Naive thymus-derived CD8-positive, alpha-beta T cell (primary cell): ENCODE measurements around the gene PGPEP1. TPM values are rescaled to one million over a fixed set of nuclear protein-coding genes. Genes with fewer than 3 reads are reported as not detected.
"Not testable (repeated sequence)": the region's sequence is repeated elsewhere in the genome, so short reads cannot be mapped to it uniquely, and the experiment has no call there.

ENCODE experiments used
- ATAC-seq, 2 donors: fragments of 150-1000 bp; cut with Tn5 transposase in 1 of 2; sonication (Bioruptor Pico), chemical (Tn5 transposase) in 1 of 2; 1 replicate in 1 of 2; 2 replicates in 1 of 2; pipeline ENCODE4 v1.10.0; 2021; ENCODE audit warnings: mild to moderate bottlenecking in 2 of 2, moderate library complexity in 2 of 2
- POLR2A ChIA-PET: fragments of 350-600 bp; sonication (Branson Sonifier 250); formaldehyde crosslinking; loops from one replicate; lab custom pipeline; 2021; ENCODE audit warnings: antibody characterized with exemption; lab: Charles Lee
- DNase-seq, 10 donors: peaks; one replicate each; pipeline versions ENCODE4 v3.0.0 to v3.0.0-alpha.2; 2020 to 2022
- H3K27ac Mint-ChIP-seq, 10 donors: one replicate each; pipeline ENCODE4 v1.8.0; 2020 to 2022; ENCODE audit warnings: mild to moderate bottlenecking in 10 of 10, mixed read lengths in 10 of 10, moderate library complexity in 4 of 10, inconsistent platforms in 1 of 10
- H3K27me3 Mint-ChIP-seq, 5 donors: one replicate each; pipeline ENCODE4 v1.8.0; 2021 to 2022; ENCODE audit warnings: mixed read lengths in 5 of 5
- H3K36me3 Mint-ChIP-seq, 3 donors: one replicate each; pipeline ENCODE4 v1.8.0; 2020 to 2022; ENCODE audit warnings: mixed read lengths in 3 of 3, mild to moderate bottlenecking in 2 of 3, inconsistent platforms in 1 of 3
- H3K4me1 Mint-ChIP-seq, 4 donors: one replicate each; pipeline ENCODE4 v1.8.0; 2021 to 2022; ENCODE audit warnings: mixed read lengths in 4 of 4
- H3K4me3 Mint-ChIP-seq, 10 donors: one replicate each; pipeline ENCODE4 v1.8.0; 2020 to 2022; ENCODE audit warnings: mild to moderate bottlenecking in 10 of 10, mixed read lengths in 10 of 10, moderate library complexity in 6 of 10, inconsistent platforms in 1 of 10
- H3K9me3 Mint-ChIP-seq, 9 donors: one replicate each; pipeline ENCODE4 v1.8.0; 2020 to 2022; ENCODE audit warnings: mixed read lengths in 9 of 9, mild to moderate bottlenecking in 3 of 9, inconsistent platforms in 1 of 9, moderate library complexity in 1 of 9
- polyA plus RNA-seq, 3 donors: library from polyadenylated mRNA; unstranded; fragments of 300-500 nt; fragmentation: Illumina TruSeq; gene quantifications; one replicate each; pipeline ENCODE4 v1.2.3, GENCODE V29; 2021
- total RNA-seq, 8 experiments: library from RNA in 2 of 8; stranded (reverse) in 2 of 8; gene quantifications; one replicate each; pipeline ENCODE4 v1.2.3 and lab custom pipeline; 2021 to 2026

PGPEP1 gene
- total and polyA plus RNA-seq, 5 experiments from 2014 or later, result 9.3 to 61.0 (median 11.9) TPM

- peaks cover 8 to 24% (median 20%) of the 10 kb centered on the region in 4 donors for H3K4me1 Mint-ChIP-seq
- H3K27me3 Mint-ChIP-seq, result peaks cover 0 to 2% (median 0%) of the 10 kb centered on the region in 5 donors
- DNase-seq, result no peak
- H3K36me3 Mint-ChIP-seq, result peaks cover 0 to 10% (median 0%) of the 10 kb centered on the region in 3 donors
- H3K4me3 Mint-ChIP-seq, result peak overlapping the region in 8 of 10 donors; percentile 2 to 79 (median 40)
- H3K27ac Mint-ChIP-seq, result peak overlapping the region in 3 of 10 donors; percentile 32 to 69 (median 50)
- POLR2A ChIA-PET, result interaction anchor here (0.6 to 8.0 kb wide), 3 partner anchors 8 to 118 kb away, joined by 3 to 60 read pairs (median 3); partner anchors contain the start of gene JUND
- no peaks in the 10 kb centered on the region for H3K9me3 Mint-ChIP-seq
- ATAC-seq, result no peak
Measured at GRCh38 chr19:18338541-18338940, 1.9 kb upstream of the PGPEP1 start.

DNA sequence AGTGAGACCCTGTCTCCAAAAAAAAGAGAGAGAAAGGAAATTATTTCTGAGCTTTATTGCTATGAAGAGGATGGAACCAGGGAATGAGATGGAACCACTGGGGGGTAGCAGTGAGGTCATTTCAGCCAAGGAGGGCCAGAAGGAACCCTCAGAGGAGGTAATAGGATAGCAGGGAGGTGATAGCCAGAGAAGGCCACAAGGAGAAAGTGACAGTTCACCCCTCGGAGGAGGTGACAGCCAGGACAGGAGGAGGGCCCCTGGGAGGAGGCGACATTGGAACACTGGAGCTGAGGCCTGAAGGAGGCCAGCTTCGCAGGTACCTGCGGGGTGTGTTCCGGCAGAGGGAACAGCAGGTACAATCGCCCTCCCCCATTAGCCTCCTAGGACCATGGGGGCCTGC, 675 bp upstream of the PGPEP1 start:
- peak in 1 of 2 donors; percentile 2 for ATAC-seq
- POLR2A ChIA-PET, result interaction anchor here (1.1 to 8.0 kb wide), 4 partner anchors 11 to 71 kb away, joined by 3 to 60 read pairs (median 5); partner anchors contain the start of genes JUND and LSM4
- H3K27me3 Mint-ChIP-seq, result peaks cover 0 to 1% (median 0%) of the 10 kb centered on the region in 5 donors
- H3K4me1 Mint-ChIP-seq, result peaks cover 10 to 24% (median 20%) of the 10 kb centered on the region in 4 donors
- H3K9me3 Mint-ChIP-seq, result no peaks in the 10 kb centered on the region
- peak overlapping the region in 9 of 10 donors; percentile 72 to 95 (median 88) for H3K27ac Mint-ChIP-seq
- no peak for DNase-seq
- peaks cover 0 to 22% (median 0%) of the 10 kb centered on the region in 3 donors for H3K36me3 Mint-ChIP-seq
- H3K4me3 Mint-ChIP-seq, result peak overlapping the region; percentile 84 to 93 (median 90)

DNA sequence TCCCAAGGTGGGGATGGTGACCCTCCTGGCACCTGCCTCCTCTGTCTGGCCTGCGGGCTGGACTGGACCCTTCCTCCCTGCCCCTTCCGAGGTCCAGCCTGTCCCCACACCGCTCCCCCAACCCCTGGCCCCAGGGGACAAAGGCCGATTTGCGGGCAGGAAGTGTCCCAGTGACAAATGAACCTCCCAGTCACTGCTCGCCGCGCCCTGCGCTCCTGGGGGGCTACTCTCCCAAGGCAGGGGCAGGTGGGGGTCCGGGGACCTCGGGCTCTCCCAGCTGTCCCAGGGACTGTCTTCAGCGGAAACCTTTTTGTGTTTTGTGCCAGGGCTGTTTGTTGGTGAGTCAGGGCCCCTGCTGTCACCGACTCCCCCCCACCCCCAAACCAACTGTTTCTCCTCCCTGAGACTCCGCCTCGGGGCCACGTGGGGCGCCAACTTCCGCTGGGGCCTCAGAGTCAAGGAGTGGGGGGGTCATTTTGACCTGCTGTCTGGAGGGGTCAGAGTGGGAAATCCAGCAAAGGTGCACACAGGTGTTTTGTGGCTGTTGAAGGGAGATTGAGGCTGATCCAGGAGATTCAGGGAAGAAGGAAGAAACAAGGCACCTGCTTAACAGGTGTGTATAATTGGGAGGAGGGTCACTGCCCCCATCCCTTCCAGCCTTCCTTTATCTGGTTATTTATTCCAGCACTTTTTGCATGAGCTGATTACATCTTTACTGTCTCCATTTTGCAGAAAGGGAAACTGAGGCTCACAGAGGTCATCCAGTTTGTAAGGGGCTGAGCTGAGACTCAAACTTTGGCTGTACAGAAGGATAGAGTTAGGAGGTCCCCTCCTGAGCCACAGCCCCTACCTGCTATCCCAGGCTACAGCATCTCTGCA, 831 bp downstream of the PGPEP1 start:
- Mint-ChIP-seq H3K27me3 (peaks cover 0 to 1% (median 0%) of the 10 kb centered on the region in 5 donors), H3K4me3 (peak overlapping the region; percentile 84 to 93 (median 90)), H3K4me1 (peaks cover 10 to 29% (median 23%) of the 10 kb centered on the region in 4 donors), H3K27ac (peak overlapping the region; percentile 28 to 97 (median 94)), H3K36me3 (peaks cover 0 to 34% (median 0%) of the 10 kb centered on the region in 3 donors), H3K9me3 (no peaks in the 10 kb centered on the region)
- POLR2A ChIA-PET, result interaction anchor here (0.6 to 8.0 kb wide), 5 partner anchors 12 to 1877 kb away, joined by 3 to 60 read pairs (median 4); partner anchors contain the start of gene JUND
- peak; percentile 37 to 85 (median 55) for DNase-seq
- ATAC-seq, result peak; percentile 79 to 88

DNA sequence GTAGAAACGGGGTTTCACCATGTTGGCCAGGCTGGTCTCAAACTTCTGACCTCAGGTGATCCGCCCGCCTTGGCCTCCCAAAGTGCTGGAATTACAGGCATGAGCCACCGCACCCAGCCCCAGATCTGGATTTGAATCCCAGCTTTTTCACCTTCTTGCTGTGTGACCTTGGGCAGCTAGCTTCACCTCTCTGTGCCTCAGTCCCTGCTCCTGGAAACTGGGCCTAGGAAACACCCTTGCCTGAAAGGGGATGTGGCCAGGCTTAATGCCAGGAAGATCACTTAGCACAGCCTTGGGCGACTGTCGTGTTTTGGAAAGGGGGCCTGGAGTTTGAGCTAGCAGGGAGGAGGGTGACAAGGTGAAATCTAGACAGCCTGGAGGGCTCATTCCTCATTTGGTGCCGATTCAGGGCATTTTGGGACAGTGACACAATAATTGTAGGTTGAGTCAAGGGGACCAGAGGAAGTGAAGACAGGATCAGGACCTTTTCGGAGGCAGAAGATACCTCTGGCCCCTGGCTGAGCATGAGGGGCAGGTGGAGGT, 1.8 kb downstream of the PGPEP1 start:
- no peak for DNase-seq
- POLR2A ChIA-PET, result interaction anchor here (0.8 to 8.0 kb wide), 4 partner anchors 13 to 65 kb away, joined by 3 to 60 read pairs (median 4); partner anchors contain the start of genes JUND and LSM4
- Mint-ChIP-seq H3K27me3 (peaks cover 0 to 1% (median 0%) of the 10 kb centered on the region in 5 donors), H3K9me3 (no peaks in the 10 kb centered on the region), H3K36me3 (peaks cover 0 to 41% (median 0%) of the 10 kb centered on the region in 3 donors), H3K4me3 (peak overlapping the region; percentile 84 to 93 (median 90)), H3K4me1 (peaks cover 12 to 33% (median 28%) of the 10 kb centered on the region in 4 donors), H3K27ac (peak overlapping the region in 7 of 10 donors; percentile 73 to 95 (median 93))
- ATAC-seq, result no peak

- H3K4me3 Mint-ChIP-seq, result no peak overlapping the region
- POLR2A ChIA-PET, result interaction anchor here (8.0 kb wide), 1 partner anchor 64 kb away, joined by 60 read pairs; the partner anchor contains the start of gene JUND
- H3K27ac Mint-ChIP-seq, result peak overlapping the region in 2 of 10 donors; percentile 38 to 63
- H3K4me1 Mint-ChIP-seq, result peaks cover 17 to 35% (median 27%) of the 10 kb centered on the region in 4 donors
- DNase-seq, result no peak
- H3K36me3 Mint-ChIP-seq, result peaks cover 0 to 60% (median 2%) of the 10 kb centered on the region in 3 donors
- ATAC-seq, result no peak
- H3K27me3 Mint-ChIP-seq, result no peaks in the 10 kb centered on the region
- H3K9me3 Mint-ChIP-seq, result no peaks in the 10 kb centered on the region
Measured at GRCh38 chr19:18344582-18344950, 4.2 kb downstream of the PGPEP1 start.

- DNase-seq (no peak), ATAC-seq (no peak)
- POLR2A ChIA-PET, result interaction anchor here (8.0 kb wide), 1 partner anchor 65 kb away, joined by 60 read pairs; the partner anchor contains the start of gene JUND
- Mint-ChIP-seq H3K4me3 (no peak overlapping the region), H3K36me3 (peaks cover 1 to 67% (median 6%) of the 10 kb centered on the region in 3 donors), H3K27ac (peak overlapping the region in 3 of 10 donors; percentile 21 to 28 (median 27)), H3K4me1 (peaks cover 15 to 31% (median 21%) of the 10 kb centered on the region in 4 donors), H3K27me3 (no peaks in the 10 kb centered on the region), H3K9me3 (no peaks in the 10 kb centered on the region)
Measured at GRCh38 chr19:18345296-18345695, 4.9 kb downstream of the PGPEP1 start.

DNA sequence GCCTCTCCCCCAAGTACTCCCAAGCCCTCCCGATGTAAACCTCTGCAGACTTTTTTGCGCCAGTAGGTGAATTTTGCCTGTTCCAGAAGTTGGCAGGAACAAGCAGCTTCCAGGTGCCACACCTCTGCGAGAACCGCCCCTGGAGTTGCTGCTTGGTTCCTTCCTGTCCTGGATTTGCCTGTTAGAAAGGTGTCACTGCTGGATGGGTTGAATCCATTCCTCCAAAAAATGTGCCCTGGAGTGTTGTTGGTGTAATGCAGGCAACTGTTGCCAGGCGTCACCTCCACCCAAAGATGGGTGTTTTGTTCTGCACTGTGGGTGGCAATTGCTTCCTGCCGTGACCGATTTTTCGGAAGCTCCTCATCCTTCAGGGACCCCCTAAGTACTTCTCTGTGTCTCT, 5.7 kb downstream of the PGPEP1 start:
- H3K4me3 Mint-ChIP-seq, result peak overlapping the region in 1 of 10 donors; percentile 0
- H3K36me3 Mint-ChIP-seq, result peaks cover 3 to 71% (median 8%) of the 10 kb centered on the region in 3 donors
- H3K27me3 Mint-ChIP-seq, result no peaks in the 10 kb centered on the region
- POLR2A ChIA-PET, result no interaction called here
- peaks cover 15 to 31% (median 20%) of the 10 kb centered on the region in 4 donors for H3K4me1 Mint-ChIP-seq
- no peak for DNase-seq
- ATAC-seq, result no peak
- no peaks in the 10 kb centered on the region for H3K9me3 Mint-ChIP-seq
- peak overlapping the region in 7 of 10 donors; percentile 0 to 89 (median 45) for H3K27ac Mint-ChIP-seq

DNA sequence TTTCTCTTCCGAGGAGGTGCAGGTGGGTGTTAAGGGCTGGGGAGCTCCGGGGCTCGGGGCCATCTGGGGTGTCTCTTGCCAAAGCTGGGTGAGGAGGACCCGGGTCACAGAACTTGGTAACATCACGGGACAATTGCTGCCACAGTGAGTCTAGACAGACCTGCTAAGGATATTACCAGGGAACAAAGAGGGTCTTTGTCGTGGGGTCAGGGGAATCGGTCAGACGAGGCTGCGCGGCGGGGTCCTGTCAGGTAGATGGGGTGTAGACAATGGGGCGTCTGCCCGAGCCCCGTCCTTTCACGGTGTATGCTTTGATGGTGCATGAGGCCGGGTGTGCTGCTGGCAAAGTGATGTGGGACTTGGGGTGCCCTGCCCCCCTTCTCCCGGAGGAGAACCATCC, 7.8 kb downstream of the PGPEP1 start:
- Mint-ChIP-seq H3K27me3 (no peaks in the 10 kb centered on the region), H3K9me3 (no peaks in the 10 kb centered on the region), H3K36me3 (peaks cover 3 to 74% (median 8%) of the 10 kb centered on the region in 3 donors), H3K27ac (no peak overlapping the region), H3K4me1 (peaks cover 5 to 17% (median 13%) of the 10 kb centered on the region in 4 donors), H3K4me3 (no peak overlapping the region)
- DNase-seq, result no peak
- POLR2A ChIA-PET, result no interaction called here
- no peak for ATAC-seq

GRCh38 chr19:18348818-18349339, 8.5 kb downstream of the PGPEP1 start:
- ATAC-seq, DNase-seq, H3K27me3 Mint-ChIP-seq, H3K9me3 Mint-ChIP-seq, H3K4me3 Mint-ChIP-seq, POLR2A ChIA-PET: not testable (repeated sequence)
- Mint-ChIP-seq H3K27ac (peak overlapping the region in 1 of 10 donors; percentile 15), H3K36me3 (peaks cover 3 to 74% (median 14%) of the 10 kb centered on the region in 3 donors), H3K4me1 (peaks cover 5 to 17% (median 13%) of the 10 kb centered on the region in 4 donors)

- peaks cover 5 to 17% (median 13%) of the 10 kb centered on the region in 4 donors for H3K4me1 Mint-ChIP-seq
- no peak for ATAC-seq
- POLR2A ChIA-PET, result no interaction called here
Measured at GRCh38 chr19:18349524-18350128, 9.2 kb downstream of the PGPEP1 start.

DNA sequence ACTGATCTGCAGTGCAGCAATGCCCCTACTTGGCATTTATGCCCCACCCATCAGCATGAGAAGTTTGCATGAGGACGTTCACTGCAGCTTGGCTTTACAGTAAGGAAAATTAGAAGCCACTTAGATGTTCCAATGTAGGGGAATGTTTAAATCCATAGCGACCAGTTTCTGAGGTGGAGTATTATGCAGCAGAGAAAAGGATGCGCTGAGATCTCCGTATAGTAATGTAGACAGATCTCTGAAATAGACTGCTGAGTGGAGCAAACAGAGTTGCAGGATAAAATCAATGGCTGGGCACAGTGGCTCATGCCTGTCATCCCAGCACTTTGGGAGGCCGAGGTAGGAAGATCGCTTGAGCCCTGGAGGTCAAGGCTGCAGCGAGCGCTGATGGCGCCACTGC, 10.1 kb downstream of the PGPEP1 start:
- peaks cover 3 to 72% (median 17%) of the 10 kb centered on the region in 3 donors for H3K36me3 Mint-ChIP-seq
- peaks cover 5 to 17% (median 13%) of the 10 kb centered on the region in 4 donors for H3K4me1 Mint-ChIP-seq
- no peaks in the 10 kb centered on the region for H3K9me3 Mint-ChIP-seq
- no peak overlapping the region for H3K4me3 Mint-ChIP-seq
- DNase-seq (no peak), ATAC-seq (no peak)
- POLR2A ChIA-PET, result no interaction called here
- H3K27ac Mint-ChIP-seq, result no peak overlapping the region
- H3K27me3 Mint-ChIP-seq, result no peaks in the 10 kb centered on the region

More at GRCh38 chr19:18349524-18350128, 9.2 kb downstream of the PGPEP1 start:
- Mint-ChIP-seq H3K27ac (peak overlapping the region in 2 of 10 donors; percentile 29 to 33), H3K36me3 (peaks cover 3 to 72% (median 15%) of the 10 kb centered on the region in 3 donors), H3K27me3 (no peaks in the 10 kb centered on the region), H3K9me3 (no peaks in the 10 kb centered on the region), H3K4me3 (no peak overlapping the region)
- DNase-seq, result no peak
